T-helper 2 cell treated with Interferon-gamma antibody and Interleukin-4, amounts not matched to agents 5 μg/mL and 100 μg/mL, for 36 hours (primary cell): Measurements from ENCODE around the gene WBP2.
A peak's percentile ranks its signal among the peaks of the same experiment; 100 is the strongest.
"Not testable (repeated sequence)": the region's sequence is repeated elsewhere in the genome, so short reads cannot be mapped to it uniquely, and the experiment has no call there.

ENCODE experiments used
- DNase-seq: peaks from one replicate; pipeline ENCODE4 v3.0.0; 2021; ENCODE audit warnings: low spot score
- H3K27ac Mint-ChIP-seq: one replicate; pipeline ENCODE4 v1.8.0; 2021; ENCODE audit warnings: mild to moderate bottlenecking, mixed read lengths
- H3K27me3 Mint-ChIP-seq: one replicate; pipeline ENCODE4 v1.8.0; 2021; ENCODE audit warnings: low read depth, mixed read lengths
- H3K36me3 Mint-ChIP-seq: one replicate; pipeline ENCODE4 v1.8.0; 2021; ENCODE audit warnings: low read depth, mixed read lengths
- H3K4me1 Mint-ChIP-seq: one replicate; pipeline ENCODE4 v1.8.0; 2021; ENCODE audit warnings: low read depth, mixed read lengths
- H3K4me3 Mint-ChIP-seq: one replicate; pipeline ENCODE4 v1.8.0; 2022; ENCODE audit warnings: mild to moderate bottlenecking, moderate library complexity, mixed read lengths
- H3K9me3 Mint-ChIP-seq: one replicate; pipeline ENCODE4 v1.8.0; 2021; ENCODE audit warnings: mixed read lengths

WBP2 gene

GRCh38 chr17:75893305-75894048 lies 38.3 kb upstream of the WBP2 start:
- peak overlapping the region; percentile 56 for H3K27ac Mint-ChIP-seq
- H3K4me3 Mint-ChIP-seq: peak overlapping the region; percentile 30
- no peak for DNase-seq
- peaks cover 19% of the 10 kb centered on the region for H3K4me1 Mint-ChIP-seq
- H3K36me3 Mint-ChIP-seq: peaks cover 21% of the 10 kb centered on the region
- no peaks in the 10 kb centered on the region for H3K9me3 Mint-ChIP-seq
- no peaks in the 10 kb centered on the region for H3K27me3 Mint-ChIP-seq

GRCh38 chr17:75892556-75893224 lies 37.6 kb upstream of the WBP2 start:
- DNase-seq: no peak
- Mint-ChIP-seq H3K4me1 (peaks cover 19% of the 10 kb centered on the region), H3K36me3 (peaks cover 19% of the 10 kb centered on the region), H3K9me3 (no peaks in the 10 kb centered on the region), H3K27ac (no peak overlapping the region), H3K4me3 (no peak overlapping the region), H3K27me3 (no peaks in the 10 kb centered on the region)

GRCh38 chr17:75891605-75892555 lies 36.7 kb upstream of the WBP2 start:
- Mint-ChIP-seq H3K4me1 (peaks cover 14% of the 10 kb centered on the region), H3K9me3 (no peaks in the 10 kb centered on the region), H3K27me3 (no peaks in the 10 kb centered on the region), H3K27ac (no peak overlapping the region), H3K36me3 (peaks cover 19% of the 10 kb centered on the region), H3K4me3 (no peak overlapping the region)
- no peak for DNase-seq

- no peaks in the 10 kb centered on the region for H3K9me3 Mint-ChIP-seq
- H3K27ac Mint-ChIP-seq: no peak overlapping the region
- DNase-seq: no peak
- no peaks in the 10 kb centered on the region for H3K27me3 Mint-ChIP-seq
- H3K4me1 Mint-ChIP-seq: peaks cover 14% of the 10 kb centered on the region
- H3K4me3 Mint-ChIP-seq: no peak overlapping the region
- peaks cover 19% of the 10 kb centered on the region for H3K36me3 Mint-ChIP-seq
These were observed 36.0 kb upstream of the WBP2 start for GRCh38 chr17:75891022-75891604.

GRCh38 chr17:75889454-75889853 lies 34.3 kb upstream of the WBP2 start:
- Mint-ChIP-seq H3K27me3 (no peaks in the 10 kb centered on the region), H3K9me3 (no peaks in the 10 kb centered on the region), H3K4me1 (peaks cover 5% of the 10 kb centered on the region), H3K36me3 (peaks cover 17% of the 10 kb centered on the region), H3K27ac (no peak overlapping the region), H3K4me3 (no peak overlapping the region)
- no peak for DNase-seq

- Mint-ChIP-seq H3K36me3 (peaks cover 13% of the 10 kb centered on the region), H3K9me3 (no peaks in the 10 kb centered on the region), H3K27ac (no peak overlapping the region), H3K27me3 (no peaks in the 10 kb centered on the region), H3K4me1 (no peaks in the 10 kb centered on the region), H3K4me3 (no peak overlapping the region)
- DNase-seq: no peak
These were observed 33.3 kb upstream of the WBP2 start for GRCh38 chr17:75888484-75888883.

GRCh38 chr17:75885860-75886259 lies 30.7 kb upstream of the WBP2 start:
- H3K4me3 Mint-ChIP-seq, H3K4me1 Mint-ChIP-seq, H3K9me3 Mint-ChIP-seq, DNase-seq, H3K36me3 Mint-ChIP-seq, H3K27ac Mint-ChIP-seq, H3K27me3 Mint-ChIP-seq: not testable (repeated sequence)

- DNase-seq: no peak
- Mint-ChIP-seq H3K9me3 (no peaks in the 10 kb centered on the region), H3K27me3 (peaks cover 5% of the 10 kb centered on the region), H3K36me3 (peaks cover 3% of the 10 kb centered on the region), H3K4me1 (no peaks in the 10 kb centered on the region), H3K4me3 (no peak overlapping the region), H3K27ac (peak overlapping the region; percentile 52)
These were observed 30.3 kb upstream of the WBP2 start for GRCh38 chr17:75885431-75885830.

GRCh38 chr17:75881678-75882454 lies 26.7 kb upstream of the WBP2 start:
- peaks cover 14% of the 10 kb centered on the region for H3K27me3 Mint-ChIP-seq
- no peak for DNase-seq
- H3K4me3 Mint-ChIP-seq: no peak overlapping the region
- peaks cover 1% of the 10 kb centered on the region for H3K36me3 Mint-ChIP-seq
- peaks cover 8% of the 10 kb centered on the region for H3K4me1 Mint-ChIP-seq
- no peaks in the 10 kb centered on the region for H3K9me3 Mint-ChIP-seq
- H3K27ac Mint-ChIP-seq: no peak overlapping the region

- Mint-ChIP-seq H3K4me3 (peak overlapping the region; percentile 8), H3K4me1 (peaks cover 19% of the 10 kb centered on the region), H3K27ac (no peak overlapping the region), H3K9me3 (no peaks in the 10 kb centered on the region), H3K27me3 (peaks cover 14% of the 10 kb centered on the region), H3K36me3 (peaks cover 4% of the 10 kb centered on the region)
- no peak for DNase-seq
These were observed 25.1 kb upstream of the WBP2 start for GRCh38 chr17:75880266-75880665.

GRCh38 chr17:75878174-75878998 lies 23.3 kb upstream of the WBP2 start, which contains the start of gene TRIM47:
TRIM47 (minus strand) TSS chr17:75878581; CDS start chr17:75878548, 33 bp downstream.
- Mint-ChIP-seq H3K27me3 (peaks cover 14% of the 10 kb centered on the region), H3K27ac (peak within 1 kb of the TSS; percentile 88), H3K36me3 (peaks cover 4% of the 10 kb centered on the region), H3K9me3 (no peaks in the 10 kb centered on the region), H3K4me1 (peaks cover 22% of the 10 kb centered on the region), H3K4me3 (peak within 1 kb of the TSS; percentile 89)
- no peak for DNase-seq

- Mint-ChIP-seq H3K27ac (peak overlapping the region; percentile 88), H3K27me3 (peaks cover 13% of the 10 kb centered on the region), H3K9me3 (no peaks in the 10 kb centered on the region), H3K36me3 (peaks cover 4% of the 10 kb centered on the region), H3K4me3 (peak overlapping the region; percentile 89), H3K4me1 (peaks cover 26% of the 10 kb centered on the region)
- peak; percentile 74 for DNase-seq
These were observed 22.6 kb upstream of the WBP2 start for GRCh38 chr17:75877752-75878173.
